ENCODE data around the gene MXI1.

GRCh38 chr10:110237894-110238480 lies 30.6 kb downstream of the MXI1 start:
- TF ChIP-seq, protein P1, sequence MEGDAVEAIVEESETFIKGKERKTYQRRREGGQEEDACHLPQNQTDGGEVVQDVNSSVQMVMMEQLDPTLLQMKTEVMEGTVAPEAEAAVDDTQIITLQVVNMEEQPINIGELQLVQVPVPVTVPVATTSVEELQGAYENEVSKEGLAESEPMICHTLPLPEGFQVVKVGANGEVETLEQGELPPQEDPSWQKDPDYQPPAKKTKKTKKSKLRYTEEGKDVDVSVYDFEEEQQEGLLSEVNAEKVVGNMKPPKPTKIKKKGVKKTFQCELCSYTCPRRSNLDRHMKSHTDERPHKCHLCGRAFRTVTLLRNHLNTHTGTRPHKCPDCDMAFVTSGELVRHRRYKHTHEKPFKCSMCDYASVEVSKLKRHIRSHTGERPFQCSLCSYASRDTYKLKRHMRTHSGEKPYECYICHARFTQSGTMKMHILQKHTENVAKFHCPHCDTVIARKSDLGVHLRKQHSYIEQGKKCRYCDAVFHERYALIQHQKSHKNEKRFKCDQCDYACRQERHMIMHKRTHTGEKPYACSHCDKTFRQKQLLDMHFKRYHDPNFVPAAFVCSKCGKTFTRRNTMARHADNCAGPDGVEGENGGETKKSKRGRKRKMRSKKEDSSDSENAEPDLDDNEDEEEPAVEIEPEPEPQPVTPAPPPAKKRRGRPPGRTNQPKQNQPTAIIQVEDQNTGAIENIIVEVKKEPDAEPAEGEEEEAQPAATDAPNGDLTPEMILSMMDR (conservative IDR thresholded peaks at IDR 0.05): no peak
- TF ChIP-seq ZFX (IDR thresholded peaks at IDR 0.05): no peak
